ENCODE measurements around the gene SCARB2.
"Not testable (repeated sequence)": the region's sequence is repeated elsewhere in the genome, so short reads cannot be mapped to it uniquely, and the experiment has no call there.

SCARB2 gene, protein sequence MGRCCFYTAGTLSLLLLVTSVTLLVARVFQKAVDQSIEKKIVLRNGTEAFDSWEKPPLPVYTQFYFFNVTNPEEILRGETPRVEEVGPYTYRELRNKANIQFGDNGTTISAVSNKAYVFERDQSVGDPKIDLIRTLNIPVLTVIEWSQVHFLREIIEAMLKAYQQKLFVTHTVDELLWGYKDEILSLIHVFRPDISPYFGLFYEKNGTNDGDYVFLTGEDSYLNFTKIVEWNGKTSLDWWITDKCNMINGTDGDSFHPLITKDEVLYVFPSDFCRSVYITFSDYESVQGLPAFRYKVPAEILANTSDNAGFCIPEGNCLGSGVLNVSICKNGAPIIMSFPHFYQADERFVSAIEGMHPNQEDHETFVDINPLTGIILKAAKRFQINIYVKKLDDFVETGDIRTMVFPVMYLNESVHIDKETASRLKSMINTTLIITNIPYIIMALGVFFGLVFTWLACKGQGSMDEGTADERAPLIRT

DNA sequence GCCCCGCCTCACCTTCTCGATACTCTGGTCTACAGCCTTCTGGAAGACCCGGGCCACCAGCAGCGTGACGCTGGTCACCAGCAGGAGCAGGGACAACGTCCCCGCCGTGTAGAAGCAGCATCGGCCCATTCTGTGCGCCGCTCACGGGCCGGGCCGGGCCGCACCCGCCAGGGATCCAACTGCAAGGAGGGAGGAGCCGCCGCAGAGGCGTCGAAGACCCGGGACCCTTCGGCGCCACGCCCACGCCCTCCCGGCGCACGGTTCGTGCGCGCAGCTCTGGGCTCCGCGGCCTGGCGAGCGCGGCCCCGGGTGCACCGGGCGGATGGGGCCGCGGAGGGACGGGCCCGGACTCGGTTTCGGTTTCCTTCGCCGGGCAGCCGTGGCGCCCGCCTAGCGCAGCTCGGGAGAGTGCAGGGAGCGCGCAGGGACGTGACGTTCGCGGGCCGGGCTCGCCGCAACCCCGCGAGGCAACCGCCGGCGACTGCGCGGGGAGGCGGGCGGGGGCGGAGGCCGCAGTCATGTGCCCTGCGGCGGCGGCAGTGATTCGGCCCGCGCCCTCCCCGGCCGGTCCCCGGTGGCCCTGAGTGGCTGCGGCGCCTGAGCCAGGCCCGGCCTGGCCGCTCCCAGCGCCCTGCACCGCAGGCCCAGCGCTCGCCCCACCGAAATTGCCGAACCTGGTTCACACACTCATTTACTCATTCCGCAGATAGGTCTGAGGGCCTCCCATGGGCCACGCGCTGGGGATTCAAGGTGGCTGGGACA is at the start of gene SCARB2:
Gene SCARB2 (minus strand): TSS at position 410 of the 762 bp plus-strand sequence. CDS start 281 bp downstream, at position 129.
- Mint-ChIP-seq H3K4me3 (peak within 1 kb of the TSS; percentile 86), H3K27ac (peak within 1 kb of the TSS; percentile 91), H3K4me1 (peaks cover 38% of the 10 kb centered on the region), H3K36me3 (no peaks in the 10 kb centered on the region), H3K9me3 (no peaks in the 10 kb centered on the region), H3K27me3 (peaks cover 28% of the 10 kb centered on the region)
- peak; percentile 79 for DNase-seq
- CTCF ChIA-PET: interaction anchor here (1.0 to 2.7 kb wide), 2 partner anchors 34 to 37 kb away, joined by 3 to 8 read pairs; no protein-coding TSS in a partner anchor

DNA sequence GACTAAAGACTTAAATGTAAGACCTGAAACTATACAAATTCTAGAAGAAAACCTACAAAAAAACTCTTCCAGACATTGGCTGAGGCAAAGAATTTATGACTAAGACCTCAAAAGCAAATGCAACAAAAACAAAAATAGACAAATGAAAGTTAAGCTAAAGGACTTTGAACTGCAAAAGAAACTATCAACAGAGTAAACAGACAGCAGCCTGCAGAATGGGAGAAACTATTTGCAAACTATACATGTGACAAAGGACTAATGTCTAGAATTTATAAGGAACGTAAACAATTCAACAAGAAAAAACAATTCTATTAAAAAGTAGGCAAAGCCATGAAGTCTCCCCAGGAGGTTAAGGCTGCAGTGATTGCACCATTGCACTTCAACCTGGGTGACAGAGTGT is 46.9 kb upstream of the SCARB2 start:
- no peak for DNase-seq
- Mint-ChIP-seq H3K27ac (no peak overlapping the region), H3K4me3 (no peak overlapping the region), H3K9me3 (no peaks in the 10 kb centered on the region), H3K27me3 (peaks cover 43% of the 10 kb centered on the region), H3K36me3 (no peaks in the 10 kb centered on the region), H3K4me1 (no peaks in the 10 kb centered on the region)
- CTCF ChIA-PET: no interaction called here

DNA sequence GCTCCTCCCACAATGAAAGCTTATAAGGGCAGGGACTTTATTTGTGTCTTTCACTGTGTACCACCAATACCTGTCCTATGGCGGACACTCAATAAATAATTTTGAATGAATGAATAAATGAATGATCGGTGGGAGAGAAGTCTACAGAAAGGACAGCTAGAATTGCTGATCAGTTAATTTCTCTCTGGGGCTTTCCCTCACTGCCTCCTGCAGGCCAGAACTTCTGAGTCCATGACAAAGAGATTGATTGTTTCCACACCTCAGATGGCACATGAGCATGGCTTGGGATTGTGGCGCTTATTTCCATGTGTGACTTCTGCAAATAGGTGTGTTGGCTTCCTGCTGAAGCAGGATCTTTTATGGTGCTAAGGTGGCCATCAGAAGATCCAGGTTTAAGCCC is 44.2 kb upstream of the SCARB2 start:
- Mint-ChIP-seq H3K27ac (peak overlapping the region; percentile 20), H3K4me3 (no peak overlapping the region), H3K4me1 (no peaks in the 10 kb centered on the region), H3K27me3 (peaks cover 43% of the 10 kb centered on the region), H3K9me3 (no peaks in the 10 kb centered on the region), H3K36me3 (no peaks in the 10 kb centered on the region)
- no peak for DNase-seq
- CTCF ChIA-PET: no interaction called here

DNA sequence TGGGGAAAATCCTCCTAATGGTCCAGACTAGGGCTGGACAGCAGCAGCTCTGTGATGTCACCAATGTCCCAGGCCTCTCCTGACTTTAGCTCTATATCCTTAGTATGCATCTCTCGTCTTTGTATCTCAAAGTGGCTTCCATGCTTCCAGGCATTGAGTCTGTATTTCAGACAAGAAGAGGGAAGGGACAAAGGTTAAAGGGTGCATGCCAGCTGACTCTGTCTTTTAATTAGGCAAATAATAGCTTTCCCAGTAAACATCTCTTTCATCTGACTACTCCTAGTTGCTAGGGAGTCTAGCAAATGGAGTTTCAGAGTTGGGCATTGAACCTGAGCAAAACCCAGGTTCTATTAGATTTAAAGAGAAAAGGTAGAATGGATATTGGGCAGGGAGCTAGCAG is 43.3 kb upstream of the SCARB2 start:
- H3K4me1 Mint-ChIP-seq: no peaks in the 10 kb centered on the region
- H3K36me3 Mint-ChIP-seq: no peaks in the 10 kb centered on the region
- H3K27me3 Mint-ChIP-seq: peaks cover 49% of the 10 kb centered on the region
- no peak overlapping the region for H3K4me3 Mint-ChIP-seq
- no peaks in the 10 kb centered on the region for H3K9me3 Mint-ChIP-seq
- DNase-seq: no peak
- H3K27ac Mint-ChIP-seq: no peak overlapping the region
- CTCF ChIA-PET: no interaction called here

DNA sequence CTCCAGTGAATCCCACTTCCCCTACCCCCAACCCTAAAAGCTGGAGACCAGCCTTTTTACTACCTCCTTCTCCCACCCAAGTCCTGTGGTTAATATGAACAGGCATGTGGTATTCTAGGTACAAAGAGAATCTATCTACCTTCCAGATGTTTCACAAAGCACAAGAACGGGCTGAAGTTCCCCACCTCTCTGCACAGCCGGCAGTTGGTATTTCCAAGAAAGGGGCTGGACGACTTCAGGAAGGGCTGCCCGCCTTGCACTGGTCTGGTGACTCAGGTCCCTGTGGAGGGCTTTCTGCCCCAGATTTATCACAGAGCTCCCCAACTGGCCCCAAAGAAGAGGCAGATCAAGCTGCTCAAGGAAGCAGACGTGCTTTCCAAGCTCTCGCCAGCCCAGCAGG is 42.4 kb upstream of the SCARB2 start:
- Mint-ChIP-seq H3K4me1 (peaks cover 6% of the 10 kb centered on the region), H3K27ac (no peak overlapping the region), H3K36me3 (no peaks in the 10 kb centered on the region), H3K4me3 (no peak overlapping the region), H3K27me3 (peaks cover 58% of the 10 kb centered on the region), H3K9me3 (no peaks in the 10 kb centered on the region)
- CTCF ChIA-PET: interaction anchor here (2.2 to 5.8 kb wide), 2 partner anchors 76 to 122 kb away, joined by 8 to 49 read pairs; no protein-coding TSS in a partner anchor
- DNase-seq: no peak

DNA sequence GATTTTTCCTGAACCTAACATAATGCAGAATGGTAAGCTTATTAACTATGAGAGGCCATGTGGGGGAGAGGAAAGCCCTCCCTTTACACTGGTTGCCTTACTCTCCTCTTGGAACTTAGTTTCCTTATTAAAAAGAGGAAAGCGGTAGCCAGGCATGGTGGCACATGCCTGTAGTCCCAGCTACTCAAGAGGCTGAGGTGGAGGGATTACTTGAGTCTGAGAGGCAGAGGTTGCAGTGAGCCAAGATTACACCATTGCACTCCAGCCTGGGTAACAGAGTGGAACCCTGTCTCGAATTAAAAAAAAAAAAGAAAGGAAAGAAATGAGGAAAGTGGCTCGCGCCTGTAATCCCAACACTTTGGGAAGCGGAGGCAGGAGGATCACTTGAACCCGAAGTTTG is 39.9 kb upstream of the SCARB2 start:
- DNase-seq: no peak
- no peak overlapping the region for H3K4me3 Mint-ChIP-seq
- no peaks in the 10 kb centered on the region for H3K9me3 Mint-ChIP-seq
- peaks cover 10% of the 10 kb centered on the region for H3K4me1 Mint-ChIP-seq
- no peak overlapping the region for H3K27ac Mint-ChIP-seq
- peaks cover 69% of the 10 kb centered on the region for H3K27me3 Mint-ChIP-seq
- CTCF ChIA-PET: interaction anchor here (1.2 to 5.8 kb wide), 4 partner anchors 25 to 124 kb away, joined by 3 to 49 read pairs (median 4); no protein-coding TSS in a partner anchor
- H3K36me3 Mint-ChIP-seq: no peaks in the 10 kb centered on the region

DNA sequence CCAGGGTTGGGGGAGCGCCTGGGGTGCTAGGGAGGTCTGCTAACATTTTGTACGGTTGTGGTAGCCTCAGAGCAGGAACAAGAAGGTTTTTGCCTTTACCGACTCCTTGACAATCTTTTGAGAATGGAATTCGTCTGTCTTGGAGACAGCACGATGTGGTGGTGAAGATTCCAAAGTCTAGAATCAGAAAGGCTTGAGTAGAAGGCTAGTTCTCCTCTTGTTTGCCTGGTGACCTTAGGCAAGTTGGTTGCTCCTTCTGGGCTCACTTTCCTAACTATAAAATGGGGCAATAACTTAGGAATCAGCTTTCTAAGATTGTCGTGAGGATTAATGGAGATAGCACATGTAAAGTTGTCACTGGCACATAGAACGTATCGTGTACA is 38.6 kb upstream of the SCARB2 start:
- Mint-ChIP-seq H3K4me1 (peaks cover 10% of the 10 kb centered on the region), H3K27me3 (peaks cover 64% of the 10 kb centered on the region), H3K27ac (no peak overlapping the region), H3K36me3 (no peaks in the 10 kb centered on the region), H3K9me3 (no peaks in the 10 kb centered on the region), H3K4me3 (no peak overlapping the region)
- no peak for DNase-seq
- CTCF ChIA-PET: interaction anchor here (1.0 to 5.8 kb wide), 5 partner anchors 24 to 136 kb away, joined by 3 to 49 read pairs (median 3); no protein-coding TSS in a partner anchor

DNA sequence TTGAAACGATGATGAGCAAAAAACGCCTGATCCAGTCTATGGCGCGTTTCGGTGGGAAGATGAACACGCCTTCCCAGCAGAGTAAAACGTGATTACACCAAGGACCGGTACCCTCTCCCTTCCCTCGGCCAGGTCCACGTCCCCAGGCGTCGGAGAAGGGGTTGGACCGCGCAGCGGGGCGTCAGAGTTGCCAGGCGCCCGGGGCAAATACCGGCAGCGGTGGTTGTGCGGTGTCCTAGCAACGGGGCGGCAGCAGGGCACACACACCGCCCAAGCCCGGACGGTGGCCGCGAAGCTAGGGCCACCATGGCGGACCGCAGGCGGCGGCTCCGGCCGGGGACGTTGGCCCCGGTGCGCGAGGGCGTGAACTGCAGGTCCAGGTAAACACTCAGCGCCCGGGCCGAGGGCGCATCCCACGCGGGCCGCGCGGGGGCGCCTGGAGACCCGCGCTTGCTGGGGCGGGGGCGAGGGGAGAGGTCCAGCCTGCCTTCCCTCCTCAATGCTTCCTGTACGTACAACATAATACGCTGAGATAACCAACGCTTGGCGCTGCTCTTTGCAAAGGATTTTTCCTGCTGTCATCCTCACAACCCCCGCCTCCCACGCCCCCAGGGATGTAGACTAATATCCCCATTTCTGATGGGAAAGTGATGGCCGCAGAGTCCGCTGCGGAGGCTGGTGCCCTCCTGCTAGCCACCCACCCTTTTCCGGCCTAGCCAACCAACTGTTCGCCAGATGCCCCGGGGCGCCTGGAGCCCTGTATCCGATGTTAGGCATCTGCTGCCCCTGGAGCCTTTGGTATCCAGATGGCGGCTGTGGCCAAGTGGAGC is 38.0 kb upstream of the SCARB2 start, which contains the start of gene FAM47E:
Gene FAM47E (plus strand): TSS at position 281 of the 830 bp plus-strand sequence. CDS start 26 bp downstream, at position 307.
- peak; percentile 55 for DNase-seq
- CTCF ChIA-PET: interaction anchor here (0.9 to 5.8 kb wide), 4 partner anchors 10 to 126 kb away, joined by 3 to 49 read pairs (median 4); no protein-coding TSS in a partner anchor
- Mint-ChIP-seq H3K4me1 (peaks cover 10% of the 10 kb centered on the region), H3K36me3 (no peaks in the 10 kb centered on the region), H3K27me3 (peaks cover 61% of the 10 kb centered on the region), H3K9me3 (no peaks in the 10 kb centered on the region), H3K27ac (no peak within 1 kb of the TSS), H3K4me3 (peak within 1 kb of the TSS; percentile 68)

DNA sequence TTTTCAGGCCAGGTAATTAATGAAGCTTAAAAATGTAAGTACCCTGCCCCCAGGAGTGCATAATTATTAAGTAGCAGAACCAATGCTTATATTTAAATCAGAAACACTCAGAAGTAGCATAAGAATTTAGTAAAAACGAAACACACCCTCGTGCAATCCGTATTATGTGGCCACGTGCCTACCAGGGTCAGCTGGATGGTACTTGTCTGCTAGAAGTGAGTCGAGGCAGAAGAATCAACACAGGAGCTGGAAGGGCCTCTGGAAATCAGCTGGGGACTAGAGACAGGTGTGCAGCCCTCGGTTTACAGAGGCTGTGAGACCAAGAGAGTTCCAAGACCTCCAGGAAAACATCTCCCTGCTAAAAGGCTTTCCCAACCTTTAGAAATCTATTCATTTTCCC is 37.3 kb upstream of the SCARB2 start:
- Mint-ChIP-seq H3K9me3 (no peaks in the 10 kb centered on the region), H3K27me3 (peaks cover 55% of the 10 kb centered on the region), H3K27ac (no peak overlapping the region), H3K4me1 (peaks cover 10% of the 10 kb centered on the region), H3K4me3 (peak overlapping the region; percentile 68), H3K36me3 (no peaks in the 10 kb centered on the region)
- CTCF ChIA-PET: interaction anchor here (0.8 to 5.8 kb wide), 5 partner anchors 9 to 127 kb away, joined by 3 to 49 read pairs (median 3); no protein-coding TSS in a partner anchor
- DNase-seq: no peak

DNA sequence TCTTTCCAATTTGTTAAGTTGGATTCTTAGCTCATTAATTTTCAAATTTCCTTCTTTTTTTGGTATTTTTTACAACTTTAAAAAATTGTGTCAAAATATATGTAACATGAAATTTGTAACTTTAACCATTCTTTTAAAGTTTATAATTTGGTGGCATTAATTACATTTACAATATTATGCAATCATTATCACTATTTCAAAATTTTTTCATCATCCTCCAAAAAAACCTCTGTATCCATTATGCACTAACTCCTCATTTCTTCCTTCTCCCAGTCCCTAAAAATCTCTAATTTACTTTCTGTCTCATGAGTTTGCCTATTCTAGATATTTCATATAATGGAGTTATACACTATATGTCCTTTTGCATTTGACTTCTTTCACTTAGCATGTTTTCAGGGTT is 33.2 kb upstream of the SCARB2 start:
- peaks cover 40% of the 10 kb centered on the region for H3K27me3 Mint-ChIP-seq
- no peak overlapping the region for H3K27ac Mint-ChIP-seq
- H3K36me3 Mint-ChIP-seq: no peaks in the 10 kb centered on the region
- no peaks in the 10 kb centered on the region for H3K9me3 Mint-ChIP-seq
- no peak overlapping the region for H3K4me3 Mint-ChIP-seq
- DNase-seq: no peak
- peaks cover 10% of the 10 kb centered on the region for H3K4me1 Mint-ChIP-seq
- CTCF ChIA-PET: interaction anchor here (0.6 to 1.0 kb wide), 2 partner anchors 67 to 175 kb away, joined by 3 to 4 read pairs; no protein-coding TSS in a partner anchor

DNA sequence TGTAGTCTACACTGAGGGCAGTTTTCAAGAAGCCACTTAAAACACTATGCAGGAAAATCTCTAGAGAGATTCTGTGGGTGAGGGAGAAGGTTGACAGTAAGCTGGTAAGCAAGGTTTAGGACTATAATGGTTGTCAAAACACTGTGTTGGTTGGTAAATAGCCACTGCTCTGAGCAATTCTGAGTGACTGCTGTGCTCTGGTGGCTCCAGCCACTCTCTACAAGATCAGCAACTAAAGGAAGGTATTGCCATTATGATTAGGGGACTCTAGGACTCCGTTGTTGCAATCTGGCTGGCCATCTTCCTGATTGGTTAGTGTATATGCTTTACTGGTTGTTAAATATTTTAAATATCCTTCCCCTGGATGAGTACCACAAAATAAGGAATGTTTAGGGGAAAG is 32.4 kb upstream of the SCARB2 start:
- Mint-ChIP-seq H3K36me3 (no peaks in the 10 kb centered on the region), H3K4me1 (peaks cover 4% of the 10 kb centered on the region), H3K4me3 (no peak overlapping the region), H3K9me3 (no peaks in the 10 kb centered on the region), H3K27ac (no peak overlapping the region), H3K27me3 (peaks cover 35% of the 10 kb centered on the region)
- DNase-seq: no peak
- CTCF ChIA-PET: interaction anchor here (0.6 to 1.0 kb wide), 2 partner anchors 67 to 176 kb away, joined by 3 to 4 read pairs; no protein-coding TSS in a partner anchor

DNA sequence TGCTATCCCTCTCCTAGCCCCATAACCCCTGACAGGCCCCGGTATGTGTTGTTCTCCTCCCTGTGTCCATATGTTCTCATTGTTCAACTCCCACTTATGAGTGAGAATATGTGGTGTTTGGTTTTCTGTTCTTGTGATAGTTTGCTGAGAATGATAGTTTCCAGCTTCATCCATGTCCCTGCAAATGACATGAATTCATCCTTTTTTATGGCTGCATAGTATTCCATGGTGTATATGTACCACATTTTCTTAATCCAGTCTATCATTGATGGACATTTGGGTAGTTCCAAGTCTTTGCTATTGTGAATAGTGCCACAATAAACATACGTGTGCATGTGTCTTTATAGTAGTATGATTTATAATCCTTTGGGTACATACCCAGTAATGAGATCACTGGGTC is 30.3 kb upstream of the SCARB2 start:
- DNase-seq, H3K4me1 Mint-ChIP-seq, H3K4me3 Mint-ChIP-seq, H3K36me3 Mint-ChIP-seq, H3K9me3 Mint-ChIP-seq, CTCF ChIA-PET, H3K27ac Mint-ChIP-seq: not testable (repeated sequence)
- H3K27me3 Mint-ChIP-seq: peaks cover 22% of the 10 kb centered on the region

DNA sequence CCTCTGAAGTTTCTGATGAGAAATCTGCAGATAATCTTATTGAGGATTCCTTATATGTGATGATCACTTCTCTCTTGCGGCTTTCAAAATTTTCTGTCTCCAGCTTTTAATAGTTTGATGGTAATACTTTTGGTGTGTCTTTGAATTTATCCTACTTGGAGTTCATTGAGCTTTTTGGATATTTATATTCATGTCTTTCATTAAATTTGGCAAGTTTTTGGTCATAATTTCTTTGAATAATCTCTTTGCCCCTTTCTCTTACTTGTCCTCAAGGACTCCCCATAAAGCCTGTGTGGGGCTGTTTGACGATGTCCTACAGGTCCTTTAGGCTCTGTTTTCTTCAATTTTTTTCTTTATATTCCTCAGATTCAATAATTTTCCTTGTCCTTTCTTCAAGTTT is 26.6 kb upstream of the SCARB2 start:
- DNase-seq: no peak
- H3K4me3 Mint-ChIP-seq: no peak overlapping the region
- no peak overlapping the region for H3K27ac Mint-ChIP-seq
- peaks cover 12% of the 10 kb centered on the region for H3K27me3 Mint-ChIP-seq
- CTCF ChIA-PET: no interaction called here
- peaks cover 3% of the 10 kb centered on the region for H3K9me3 Mint-ChIP-seq
- H3K36me3 Mint-ChIP-seq: no peaks in the 10 kb centered on the region
- no peaks in the 10 kb centered on the region for H3K4me1 Mint-ChIP-seq
